A549 treated with AZD9567 at 1 μM for 4 hours (cell line): ENCODE measurements around the gene GDF7. TPM values are rescaled to one million over a fixed set of nuclear protein-coding genes. Genes with fewer than 3 reads are reported as not detected.

ENCODE experiments used
- total RNA-seq: library from RNA; stranded (reverse); fragments of 200-300 nt; extraction: Qiagen RNA extraction; gene quantifications from 5 replicates; pipeline ENCODE4 v1.2.3, GENCODE V29; 2022; ENCODE audit not compliant: insufficient read depth

The GDF7 gene
- total RNA-seq: 0.05 to 0.08 TPM (median 0.06 TPM) in 4 of 5 replicates, not detected in the other

DNA sequence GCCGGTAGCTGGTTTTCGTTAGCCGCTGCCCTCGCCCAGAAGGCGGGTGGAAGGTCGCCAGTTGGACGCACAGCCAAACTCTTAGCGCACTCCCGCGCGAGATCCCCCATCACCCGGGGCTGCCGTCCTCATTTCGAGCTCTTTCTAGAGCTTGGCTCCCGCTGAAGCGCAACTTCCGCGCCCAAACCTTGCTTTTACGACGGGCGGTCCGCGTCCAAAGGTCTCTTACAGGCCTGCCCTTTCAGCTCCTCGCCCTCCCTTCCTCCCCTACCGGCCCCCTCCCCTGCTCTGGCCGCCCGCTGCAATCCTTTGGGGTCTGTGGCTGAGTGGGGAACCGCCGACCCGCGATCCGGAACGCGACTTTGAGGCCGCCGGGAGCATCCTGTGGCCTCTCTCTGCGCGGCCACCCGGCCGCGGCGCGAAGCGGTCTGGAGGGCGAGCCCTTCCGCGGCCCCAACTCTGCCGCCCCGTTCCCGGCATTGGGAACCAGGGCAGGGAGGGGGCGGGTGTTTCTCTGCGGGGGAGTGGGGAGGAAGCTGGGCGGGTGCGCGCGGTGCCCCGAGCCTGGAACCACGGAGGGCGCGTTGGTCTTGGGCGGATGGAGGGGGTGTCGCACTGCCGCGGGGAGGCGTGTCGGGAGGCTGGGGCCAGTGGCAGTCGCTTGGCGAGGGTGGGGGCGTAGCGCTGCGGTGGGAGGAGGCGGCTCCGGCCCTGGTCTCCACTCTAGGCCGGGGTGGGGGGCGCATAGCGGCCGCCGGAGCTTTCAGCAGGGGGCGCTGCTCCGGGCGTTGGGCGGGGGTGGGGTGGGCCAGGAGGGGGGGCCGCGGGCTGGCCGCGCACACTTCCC lies at the start of gene GDF7:
TSS of gene GDF7 (plus strand) at position 841 of the 847 bp plus-strand sequence. CDS start 96 bp downstream, outside the sequence.

DNA sequence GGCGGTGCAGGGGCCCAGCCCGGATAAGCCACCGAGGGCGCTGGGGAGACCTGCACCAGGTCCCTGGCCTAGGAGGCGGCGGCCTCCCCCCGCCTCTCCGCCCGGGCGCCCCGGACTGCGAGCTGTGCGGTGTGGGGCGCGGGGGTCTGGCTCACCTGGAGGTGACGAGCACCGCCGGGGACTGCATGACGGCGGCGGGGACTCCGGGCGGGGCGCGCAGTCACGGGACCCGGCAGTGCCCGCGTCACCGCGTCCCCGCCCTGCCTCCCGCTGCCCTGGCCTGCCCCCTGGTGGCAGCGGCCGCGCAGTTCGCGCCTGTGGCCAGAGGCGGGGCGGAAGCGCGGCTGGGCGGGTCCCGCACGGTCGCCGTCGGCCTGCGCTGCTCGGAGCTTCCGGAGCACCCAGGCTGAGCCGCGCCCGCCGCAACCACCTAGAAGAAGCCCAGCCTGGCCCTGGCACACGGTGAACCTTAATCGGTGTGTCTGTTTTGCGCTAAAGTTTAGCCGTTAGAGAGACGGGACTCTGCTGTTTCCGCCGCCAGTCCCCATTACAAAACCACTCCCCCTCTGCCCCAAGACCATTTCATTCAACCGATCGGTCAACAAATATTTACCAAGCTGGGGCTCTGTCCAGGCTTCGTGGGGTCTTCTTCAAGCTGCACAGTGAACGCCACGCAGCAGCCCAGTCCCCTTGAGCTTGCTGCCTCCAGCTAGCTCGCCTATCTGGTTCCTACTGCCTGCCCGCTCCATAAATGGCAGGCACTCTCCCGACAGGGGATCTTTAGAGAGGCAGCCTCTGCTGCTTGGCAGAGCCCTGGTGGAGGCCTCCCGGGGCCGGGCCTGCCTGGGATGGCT lies 15.8 kb upstream of the GDF7 start, which contains the start of gene HS1BP3:
TSS of gene HS1BP3 (minus strand) at position 222 of the 854 bp plus-strand sequence. CDS start at position 187, 35 bp downstream.

Other genes with a start within 250 kb of the GDF7 start
- 300 to 419 TPM (median 383 TPM) in 5 replicates for gene RHOB, start 220.1 kb upstream of the GDF7 start, total RNA-seq
- gene HS1BP3, start 16.0 kb upstream of the GDF7 start, total RNA-seq: 41.6 to 44.4 TPM (median 43.7 TPM) in 5 replicates
- gene LDAH, start 156.0 kb downstream of the GDF7 start, total RNA-seq: 15.2 to 19.4 TPM (median 18.0 TPM) in 5 replicates